Erythroblast (primary cell): Measurements from ENCODE around the gene SAMD1.

Experiments used
- GATA1 ChIP-seq: IDR thresholded peaks from 2 replicates; pipeline ENCODE4 v1.6.1; 2011; ENCODE audit warnings: low read depth, mild to moderate bottlenecking, control low read depth, low read length, moderate library complexity
- POLR2A ChIP-seq: IDR thresholded peaks from 2 replicates; pipeline ENCODE4 v1.6.1; 2011; ENCODE audit warnings: mild to moderate bottlenecking, low read length

GRCh38 chr19:14111486-14111885 is 20.9 kb upstream of the SAMD1 start:
- TF ChIP-seq POLR2A, result no peak
- TF ChIP-seq GATA1, result no peak
